Kidney (tissue), 14 donors: ENCODE results near the gene SKIC2. TPM values are rescaled to one million over a fixed set of nuclear protein-coding genes. Genes with fewer than 3 reads are reported as not detected.
"Not testable (repeated sequence)": the region's sequence is repeated elsewhere in the genome, so short reads cannot be mapped to it uniquely, and the experiment has no call there.

Source experiments
- DNase-seq, 5 donors: peaks; one replicate each; pipeline ENCODE4 v3.0.0-alpha.2; 2013 to 2020
- FAIRE-seq: peaks from 2 replicates; lab custom pipeline; 2012; peaks lifted over from hg19 to GRCh38; lab: Jason Lieb, UNC
- H3K27ac ChIP-seq, 2 donors: one replicate each; pipeline ENCODE4 v1.7.0; 2013; ENCODE audit warnings: low read depth in 2 of 2, low read length in 2 of 2, inconsistent platforms in 1 of 2
- H3K27me3 ChIP-seq: one replicate; pipeline ENCODE4 v1.7.1; 2013; ENCODE audit warnings: low read length, inconsistent platforms; ENCODE audit not compliant: control insufficient read depth, insufficient read depth
- H3K36me3 ChIP-seq, 3 donors: one replicate each; pipeline versions ENCODE4 v1.7.0 to v1.7.1; 2013; ENCODE audit warnings: low read length in 3 of 3, control low read depth in 1 of 3, inconsistent platforms in 1 of 3; ENCODE audit not compliant: insufficient read depth in 3 of 3, control insufficient read depth in 2 of 3
- H3K4me1 ChIP-seq, 3 donors: one replicate each; pipeline versions ENCODE4 v1.7.0 to v1.7.1; 2013; ENCODE audit warnings: low read length in 3 of 3, inconsistent platforms in 1 of 3, low read depth in 1 of 3; ENCODE audit not compliant: control insufficient read depth in 2 of 3, insufficient read depth in 2 of 3
- H3K4me3 ChIP-seq, 3 donors: one replicate each; pipeline versions ENCODE4 v1.7.0 to v1.8.1; 2013; ENCODE audit warnings: low read length in 3 of 3, control low read depth in 1 of 3, inconsistent platforms in 1 of 3
- H3K9ac ChIP-seq, 3 donors: one replicate each; pipeline versions ENCODE4 v1.7.0 to v1.7.1; 2013; ENCODE audit warnings: low read length in 3 of 3, control low read depth in 1 of 3, inconsistent platforms in 1 of 3
- H3K9me3 ChIP-seq, 3 donors: one replicate each; pipeline versions ENCODE4 v1.7.0 to v1.7.1; 2013; ENCODE audit warnings: low read length in 3 of 3, control low read depth in 1 of 3, inconsistent platforms in 1 of 3; ENCODE audit not compliant: control insufficient read depth in 2 of 3, insufficient read depth in 1 of 3
- CTCF ChIP-seq: IDR thresholded peaks from 3 replicates; pipeline ENCODE4 v1.5.1; 2012; ENCODE audit warnings: mild to moderate bottlenecking, moderate library complexity, borderline replicate concordance; ENCODE audit not compliant: insufficient read depth; ENCODE audit errors: extremely low read depth
- intact Hi-C: fragments of 100-400 bp; cut with DNase I; formaldehyde crosslinking; loops from one replicate; pipeline ENCODE4 v1.11.1; 2022
- polyA plus RNA-seq: library from polyadenylated mRNA; stranded (reverse); fragments of 350-450 nt; fragmentation: Illumina TruSeq; extraction: RNeasy Lipid Tissue Mini Kit (QIAGEN cat#74804); gene quantifications from one replicate; pipeline ENCODE4 v1.2.3, GENCODE V29; 2014; ENCODE audit warnings: low read depth, low replicate concordance; ENCODE audit not compliant: insufficient read depth
- total RNA-seq: library from RNA; stranded (reverse); fragmentation: NEBNext Ultra II Directional; extraction: Animal tissue kit (Norgen Biotek cat#: 25700); gene quantifications from one replicate; pipeline ENCODE4 v1.2.1, GENCODE V29; 2021
- donor health status: control.
- donor health status: control.
- donor health status: control.
- donor health status: control.
- donor health status: control.
- donor health status: DM: yes; HTN: yes; CAD: no.
- donor health status: Normal renal cell carcinoma (clear cell type).

Gene SKIC2
- total and polyA plus RNA-seq, 2 donors from 2014 or later: 55.0 to 67.8 TPM

GRCh38 chr6:31930962-31931361 is 28.0 kb upstream of the SKIC2 start:
- no peak for FAIRE-seq
- H3K36me3 ChIP-seq: no peaks in the 10 kb centered on the region
- H3K4me1 ChIP-seq: no peaks in the 10 kb centered on the region
- DNase-seq: no peak
- H3K9ac ChIP-seq: no peak overlapping the region
- no peaks in the 10 kb centered on the region for H3K27me3 ChIP-seq
- H3K4me3 ChIP-seq: no peak overlapping the region
- H3K9me3 ChIP-seq: no peaks in the 10 kb centered on the region
- H3K27ac ChIP-seq: no peak overlapping the region
- no peak for TF ChIP-seq CTCF
- intact Hi-C loops: no loop called here

GRCh38 chr6:31932137-31932536 is 26.8 kb upstream of the SKIC2 start:
- FAIRE-seq, H3K27ac ChIP-seq, H3K27me3 ChIP-seq, H3K36me3 ChIP-seq, H3K9ac ChIP-seq, H3K4me3 ChIP-seq, H3K9me3 ChIP-seq, DNase-seq, intact Hi-C loops, H3K4me1 ChIP-seq: not testable (repeated sequence)

GRCh38 chr6:31933537-31933936 is 25.4 kb upstream of the SKIC2 start:
- DNase-seq: no peak
- intact Hi-C loops: no loop called here
- no peak for FAIRE-seq

GRCh38 chr6:31935021-31935420 is 24.0 kb upstream of the SKIC2 start:
- no peak for FAIRE-seq
- Histone ChIP-seq H3K9me3 (no peaks in the 10 kb centered on the region), H3K4me1 (no peaks in the 10 kb centered on the region), H3K9ac (no peak overlapping the region), H3K4me3 (no peak overlapping the region), H3K27me3 (no peaks in the 10 kb centered on the region), H3K27ac (no peak overlapping the region), H3K36me3 (no peaks in the 10 kb centered on the region)
- intact Hi-C loops: no loop called here
- no peak for DNase-seq
- no peak for TF ChIP-seq CTCF

More at GRCh38 chr6:31933537-31933936, 25.4 kb upstream of the SKIC2 start:
- Histone ChIP-seq H3K9me3 (no peaks in the 10 kb centered on the region), H3K27ac (no peak overlapping the region), H3K4me3 (no peak overlapping the region), H3K9ac (no peak overlapping the region), H3K4me1 (no peaks in the 10 kb centered on the region), H3K36me3 (no peaks in the 10 kb centered on the region), H3K27me3 (no peaks in the 10 kb centered on the region)
- TF ChIP-seq CTCF: no peak
